Activated CD4-positive, alpha-beta T cell treated with anti-CD3 and anti-CD28 coated beads for 1 hour (primary cell): ENCODE measurements around the gene WDR53.
"Not testable (repeated sequence)": the region's sequence is repeated elsewhere in the genome, so short reads cannot be mapped to it uniquely, and the experiment has no call there.

Experiments
- DNase-seq: peaks from one replicate; pipeline ENCODE4 v3.0.0-alpha.2; 2020

WDR53 gene

GRCh38 chr3:196557236-196557635 is 11.1 kb downstream of the WDR53 start:
- no peak for DNase-seq

GRCh38 chr3:196555295-196555694 is 13.1 kb downstream of the WDR53 start:
- DNase-seq, result no peak

DNA sequence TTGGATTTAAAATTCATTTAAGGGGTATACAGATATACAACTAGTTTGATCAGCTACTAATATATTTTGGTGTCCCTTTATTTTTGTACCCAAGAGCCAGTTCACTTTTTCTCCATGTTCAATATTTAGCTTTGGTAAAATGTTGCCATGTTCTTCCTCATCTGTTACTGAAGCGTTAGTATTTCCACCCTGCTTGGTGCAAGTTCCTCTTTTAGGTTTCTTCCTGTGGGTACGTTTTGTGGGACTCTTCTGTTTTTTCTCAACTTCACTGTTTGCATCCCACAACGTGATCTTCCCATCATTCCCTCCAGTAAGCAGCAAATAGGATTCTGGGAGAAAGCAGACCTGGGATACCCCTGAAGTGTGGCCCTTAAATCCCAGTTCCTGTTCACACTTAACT is 14.1 kb downstream of the WDR53 start:
- DNase-seq, result no peak

DNA sequence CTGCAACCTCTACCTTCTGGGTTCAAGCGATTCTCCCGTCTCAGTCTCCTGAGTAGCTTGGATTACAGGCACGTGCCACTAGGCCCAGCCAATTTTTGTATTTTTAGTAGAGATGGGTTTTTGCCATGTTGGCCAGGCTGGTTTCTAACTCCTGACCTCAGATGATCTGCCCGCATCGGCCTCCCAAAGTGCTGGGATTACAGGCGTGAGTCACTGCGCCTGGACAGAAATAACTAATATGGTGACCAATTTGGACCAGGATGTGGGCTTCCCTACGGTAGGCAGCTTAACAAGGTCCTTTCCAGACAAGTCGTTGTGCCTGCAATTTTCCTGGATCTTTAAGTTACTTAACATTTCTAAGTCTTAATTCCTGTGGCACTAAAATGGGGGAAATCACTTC is 14.8 kb downstream of the WDR53 start:
- DNase-seq, result no peak

GRCh38 chr3:196552253-196552652 is 16.1 kb downstream of the WDR53 start:
- no peak for DNase-seq

GRCh38 chr3:196550172-196550571 is 18.2 kb downstream of the WDR53 start:
- not testable (repeated sequence) for DNase-seq

GRCh38 chr3:196549312-196549711 is 19.0 kb downstream of the WDR53 start:
- DNase-seq, result not testable (repeated sequence)

DNA sequence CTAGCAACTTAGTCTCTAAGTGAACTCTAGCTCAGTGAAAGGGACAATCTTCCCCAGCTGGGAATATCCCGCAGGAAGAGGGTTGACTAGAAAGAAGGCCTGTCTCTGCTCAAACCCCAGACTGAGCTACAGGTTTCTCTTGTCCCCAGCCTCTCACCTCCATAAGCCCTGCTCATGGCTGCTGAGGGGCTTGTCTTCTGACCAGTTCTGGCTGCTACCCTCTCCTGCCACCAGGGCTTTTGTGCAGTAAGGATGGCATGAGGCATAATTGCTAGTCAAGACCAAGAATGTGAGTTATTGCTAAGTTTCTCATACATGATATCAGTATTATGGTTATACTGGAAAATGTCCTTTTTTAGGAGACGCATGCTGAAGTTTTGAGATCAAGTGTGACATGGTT is 21.3 kb downstream of the WDR53 start:
- DNase-seq, result no peak

DNA sequence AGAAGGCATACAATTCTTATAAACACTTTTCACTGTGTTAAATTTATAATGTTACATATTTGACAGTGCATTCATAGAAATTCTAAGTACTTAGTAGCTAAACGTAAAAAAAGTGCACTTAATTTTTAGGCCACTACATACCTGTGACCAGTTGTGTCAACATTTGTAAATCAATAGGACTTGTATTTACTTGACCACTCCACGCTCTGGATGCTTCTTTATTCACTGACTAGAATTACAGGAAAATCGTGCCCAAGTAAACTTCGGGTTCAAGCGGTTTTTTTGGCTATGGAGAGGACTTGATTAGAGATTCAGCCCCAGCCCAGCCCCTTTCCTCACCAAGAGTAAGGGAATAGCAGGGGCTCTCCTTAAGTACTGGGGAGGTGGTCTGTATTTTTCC is 21.8 kb downstream of the WDR53 start:
- no peak for DNase-seq

GRCh38 chr3:196544491-196544992 is 23.8 kb downstream of the WDR53 start:
- no peak for DNase-seq

- DNase-seq, result no peak
Measured at GRCh38 chr3:196541684-196542445, 26.5 kb downstream of the WDR53 start.

- peak; percentile 43 for DNase-seq
Measured at GRCh38 chr3:196537319-196537984, 30.9 kb downstream of the WDR53 start.

DNA sequence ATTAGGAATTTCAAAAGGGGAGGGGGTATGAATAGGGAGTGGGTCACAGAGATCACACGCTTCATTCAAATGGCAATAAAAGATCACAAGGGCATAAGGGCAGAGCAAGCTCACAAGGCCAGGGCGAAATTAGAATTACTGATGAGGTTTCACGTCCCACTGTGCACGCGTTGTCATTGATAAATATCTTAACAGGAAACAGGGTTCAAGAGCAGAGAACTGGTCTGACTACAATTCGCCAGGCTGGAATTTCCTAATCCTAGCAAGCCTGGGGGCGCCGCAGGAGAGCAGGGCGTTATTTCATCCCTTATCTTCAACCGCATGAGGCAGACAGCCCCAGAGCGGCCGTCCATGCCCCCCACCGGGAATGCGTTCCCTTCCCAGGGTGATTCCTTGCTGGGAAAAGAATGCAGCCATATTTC is 35.1 kb downstream of the WDR53 start:
- DNase-seq, result no peak

DNA sequence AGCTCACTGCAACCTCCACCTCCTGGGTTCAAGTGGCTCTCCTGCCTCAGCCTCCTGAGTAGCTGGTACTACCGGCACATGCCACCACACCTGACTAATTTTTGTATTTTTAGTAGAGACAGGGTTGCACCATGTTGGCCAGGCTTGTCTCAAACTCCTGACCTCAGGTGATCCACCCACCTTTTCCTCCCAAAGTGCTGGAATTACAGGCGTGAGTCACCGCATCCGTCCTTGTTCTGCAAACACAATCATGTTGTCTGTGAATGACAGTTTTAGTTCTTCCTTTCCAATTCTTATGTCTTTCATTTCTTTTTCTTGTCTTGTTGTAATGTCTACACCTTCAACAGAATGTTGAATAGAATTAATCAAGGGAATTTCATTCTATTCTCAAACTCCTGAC is 36.9 kb downstream of the WDR53 start:
- no peak for DNase-seq

DNA sequence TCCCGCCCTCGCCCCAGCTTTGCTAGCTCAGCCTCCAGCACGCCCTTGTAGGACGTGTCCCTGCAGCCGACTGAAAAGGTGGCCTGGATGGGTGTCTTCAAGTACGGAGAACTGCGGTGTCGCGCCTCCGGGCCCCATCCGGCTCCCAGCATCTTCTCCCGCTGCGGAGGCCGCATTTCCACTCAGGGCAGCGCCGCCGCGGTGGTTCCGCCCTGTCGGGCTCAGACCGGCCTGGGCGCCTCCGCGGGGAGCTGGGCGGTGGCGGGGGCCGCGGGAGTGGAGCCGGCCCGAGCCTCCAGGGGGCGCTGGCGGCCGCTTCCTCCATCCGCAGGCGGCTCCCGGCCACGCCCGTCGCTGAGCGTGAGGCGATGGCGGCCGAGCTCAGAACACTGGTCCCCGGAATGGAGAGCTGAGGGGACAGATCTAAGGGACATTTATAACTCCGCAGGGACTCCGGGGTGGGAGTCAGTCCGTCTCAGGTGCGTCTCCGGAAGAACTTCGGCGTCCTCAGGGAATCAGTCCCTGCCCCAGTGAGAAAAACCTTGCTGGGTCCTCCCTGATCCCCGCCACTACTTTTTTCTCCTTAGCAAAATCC is 39.6 kb downstream of the WDR53 start:
- DNase-seq, result peak; percentile 65

GRCh38 chr3:196525141-196525540 is 43.2 kb downstream of the WDR53 start:
- no peak for DNase-seq

DNA sequence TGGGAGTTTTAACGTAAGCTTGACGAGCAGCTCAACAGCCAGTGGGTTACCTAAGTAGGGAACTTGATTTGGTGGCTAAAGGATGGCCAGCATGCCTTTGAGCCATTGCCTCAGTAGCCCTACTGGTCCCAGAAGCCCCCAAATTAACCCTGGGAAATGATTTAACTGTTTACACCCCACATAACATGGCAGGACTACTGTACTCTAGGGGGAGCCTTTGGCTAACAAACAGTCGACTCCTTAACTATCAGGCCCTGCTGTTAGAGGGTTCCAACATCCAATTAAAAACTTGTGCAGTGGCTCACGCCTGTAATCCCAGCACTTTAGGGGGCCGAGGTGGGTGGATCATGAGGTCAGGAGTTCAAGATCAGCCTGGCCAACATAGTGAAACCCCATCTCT is 43.8 kb downstream of the WDR53 start:
- no peak for DNase-seq

- no peak for DNase-seq
Measured at GRCh38 chr3:196523841-196524240, 44.5 kb downstream of the WDR53 start.

DNA sequence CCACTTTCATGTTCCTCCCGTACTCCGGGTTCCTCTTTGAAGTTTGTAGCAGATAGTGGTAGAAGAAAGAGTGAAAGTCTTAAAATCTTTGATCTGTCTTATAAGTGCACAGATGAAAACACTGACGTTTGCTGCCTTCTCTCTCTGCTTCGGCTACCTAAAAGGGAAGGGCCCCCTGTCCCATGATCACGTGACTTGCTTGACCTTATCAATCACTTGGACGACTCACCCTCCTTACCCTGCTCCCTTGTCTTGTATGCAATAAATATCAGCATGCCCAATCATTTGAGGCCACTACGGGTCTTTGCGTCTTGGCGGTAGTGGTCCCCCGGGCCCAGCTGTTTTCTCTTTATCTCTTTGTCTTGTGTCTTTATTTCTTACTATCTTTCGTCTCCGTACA is 47.1 kb downstream of the WDR53 start:
- not testable (repeated sequence) for DNase-seq

DNA sequence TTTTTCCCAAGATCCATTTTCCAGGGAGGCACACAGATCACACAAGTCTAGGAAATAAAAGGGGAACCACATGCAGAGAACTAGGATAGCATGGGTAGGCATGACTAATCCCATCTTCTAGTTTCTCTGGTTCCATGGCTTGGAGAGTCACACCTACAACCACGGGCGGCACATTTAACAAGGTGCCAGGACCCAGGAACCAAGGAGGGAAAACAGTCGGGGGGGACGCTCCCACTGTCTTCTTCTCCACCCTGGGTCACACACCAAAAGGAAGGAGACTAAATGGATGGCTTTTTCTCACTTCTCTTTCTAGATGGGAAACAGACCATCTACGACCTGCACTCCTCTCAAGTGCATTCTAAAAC is 48.7 kb downstream of the WDR53 start:
- DNase-seq, result no peak

GRCh38 chr3:196518966-196519717 is 49.2 kb downstream of the WDR53 start:
- DNase-seq, result peak; percentile 26

DNA sequence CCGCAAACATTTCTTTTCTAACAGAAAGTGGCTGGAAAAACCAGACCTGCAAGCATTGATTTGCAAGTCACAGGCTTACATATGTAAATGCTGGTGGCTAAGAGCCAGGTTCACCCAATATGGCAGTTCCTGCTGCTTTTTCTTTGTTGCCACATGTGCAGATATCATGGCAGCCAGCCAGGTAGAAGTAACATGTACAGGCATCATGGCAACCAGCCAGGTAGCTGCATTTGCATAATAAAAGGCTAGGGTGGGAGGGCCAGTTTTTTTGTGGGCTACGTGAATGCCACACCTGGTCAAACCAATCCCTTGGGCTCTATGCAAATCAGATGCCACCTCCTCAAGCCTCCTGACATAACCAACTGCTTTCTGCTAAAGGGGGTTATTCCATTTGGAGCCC is 50.4 kb downstream of the WDR53 start:
- no peak for DNase-seq

GRCh38 chr3:196517162-196517800 is 51.1 kb downstream of the WDR53 start:
- DNase-seq, result no peak
